CD14-positive monocyte (primary cell): ENCODE measurements around the gene OR51A7. TPM values are rescaled to one million over a fixed set of nuclear protein-coding genes. Genes with fewer than 3 reads are reported as not detected.

Source experiments
- DNase-seq, 3 donors: peaks; one replicate each; pipeline ENCODE4 v3.0.0-alpha.2; 2011 to 2022
- H2AFZ ChIP-seq: 2 replicates; pipeline ENCODE4 v1.6.0; 2012; ENCODE audit warnings: mild to moderate bottlenecking, low read depth, low read length, inconsistent platforms; ENCODE audit not compliant: insufficient read depth, poor library complexity, severe bottlenecking
- H3K27ac ChIP-seq, 2 donors: 1 replicate in 1 of 2; 2 replicates in 1 of 2; pipeline ENCODE4 v1.5.1; 2012 to 2013; ENCODE audit warnings: low read length in 2 of 2, control low read depth in 1 of 2, inconsistent platforms in 1 of 2, low read depth in 1 of 2, mild to moderate bottlenecking in 1 of 2
- H3K27me3 ChIP-seq, 2 donors: one replicate each; pipeline versions ENCODE4 v1.6.0 to v1.6.1; 2011 to 2013; ENCODE audit warnings: low read length in 2 of 2; ENCODE audit not compliant: control insufficient read depth in 2 of 2, insufficient read depth in 2 of 2
- H3K36me3 ChIP-seq, 2 donors: replicated peaks in 1 of 2; 1 replicate in 1 of 2; 2 replicates in 1 of 2; pipeline versions ENCODE4 v1.5.1 to v1.6.1; 2012 to 2013; ENCODE audit warnings: low read length in 2 of 2, control low read depth in 1 of 2, inconsistent platforms in 1 of 2, mild to moderate bottlenecking in 1 of 2; ENCODE audit not compliant: insufficient read depth in 2 of 2, control insufficient read depth in 1 of 2
- H3K4me1 ChIP-seq, 2 donors: 1 replicate in 1 of 2; 2 replicates in 1 of 2; pipeline versions ENCODE4 v1.5.1 to v1.6.1; 2012 to 2013; ENCODE audit warnings: low read length in 2 of 2, control low read depth in 1 of 2, inconsistent platforms in 1 of 2, mild to moderate bottlenecking in 1 of 2, moderate library complexity in 1 of 2; ENCODE audit not compliant: insufficient read depth in 2 of 2, control insufficient read depth in 1 of 2
- H3K4me2 ChIP-seq: replicated peaks from 2 replicates; pipeline ENCODE3; 2012; ENCODE audit warnings: low read length, moderate library complexity, mild to moderate bottlenecking; ENCODE audit not compliant: poor library complexity, severe bottlenecking; ENCODE audit errors: extremely low read depth
- H3K4me3 ChIP-seq, 3 experiments: fragments of 200-600 bp in 1 of 3; sonication (generic) in 1 of 3; replicated peaks in 1 of 3; 1 replicate in 2 of 3; 2 replicates in 1 of 3; pipeline ENCODE4 v1.5.1; 2011 to 2013; ENCODE audit warnings: low read length in 3 of 3, mild to moderate bottlenecking in 3 of 3, control low read depth in 2 of 3, low read depth in 2 of 3, inconsistent platforms in 1 of 3, moderate library complexity in 1 of 3
- H3K79me2 ChIP-seq: 2 replicates; pipeline ENCODE4 v1.6.0; 2012; ENCODE audit warnings: mild to moderate bottlenecking, control low read depth, inconsistent platforms, low read length, moderate library complexity; ENCODE audit not compliant: insufficient read depth
- H3K9ac ChIP-seq: 2 replicates; pipeline ENCODE4 v1.6.0; 2017; ENCODE audit warnings: low read length, mild to moderate bottlenecking; ENCODE audit not compliant: insufficient read depth, poor library complexity, severe bottlenecking
- H3K9me3 ChIP-seq, 2 donors: replicated peaks in 1 of 2; 1 replicate in 1 of 2; 2 replicates in 1 of 2; pipeline versions ENCODE4 v1.5.1 to v1.6.1; 2012 to 2013; ENCODE audit warnings: low read length in 2 of 2, control low read depth in 1 of 2; ENCODE audit not compliant: control insufficient read depth in 1 of 2, insufficient read depth in 1 of 2
- H4K20me1 ChIP-seq: 2 replicates; pipeline ENCODE4 v1.6.0; 2012; ENCODE audit warnings: mild to moderate bottlenecking, low read length, control low read depth, moderate library complexity; ENCODE audit not compliant: insufficient read depth
- H3K27ac Mint-ChIP-seq, 7 donors: one replicate each; pipeline ENCODE4 v1.8.0; 2020; ENCODE audit warnings: mild to moderate bottlenecking in 7 of 7, mixed read lengths in 7 of 7, moderate library complexity in 6 of 7, inconsistent platforms in 2 of 7
- H3K27me3 Mint-ChIP-seq, 3 donors: one replicate each; pipeline ENCODE4 v1.8.0; 2021 to 2022; ENCODE audit warnings: low read depth in 3 of 3, mild to moderate bottlenecking in 3 of 3, mixed read lengths in 3 of 3, moderate library complexity in 3 of 3, inconsistent platforms in 1 of 3
- H3K36me3 Mint-ChIP-seq, 2 donors: one replicate each; pipeline ENCODE4 v1.8.0; 2020; ENCODE audit warnings: mixed read lengths in 2 of 2, inconsistent platforms in 1 of 2, mild to moderate bottlenecking in 1 of 2
- H3K4me1 Mint-ChIP-seq: one replicate; pipeline ENCODE4 v1.8.0; 2020; ENCODE audit warnings: mild to moderate bottlenecking, mixed read lengths
- H3K4me3 Mint-ChIP-seq, 2 donors: one replicate each; pipeline ENCODE4 v1.8.0; 2020; ENCODE audit warnings: mild to moderate bottlenecking in 2 of 2, mixed read lengths in 2 of 2, moderate library complexity in 1 of 2
- H3K9me3 Mint-ChIP-seq, 7 donors: one replicate each; pipeline ENCODE4 v1.8.0; 2020 to 2022; ENCODE audit warnings: mixed read lengths in 7 of 7, mild to moderate bottlenecking in 6 of 7, moderate library complexity in 6 of 7, inconsistent platforms in 2 of 7
- WGBS: methylation state at CpG from one replicate; pipeline ENCODE4 v1.1.5; 2013; ENCODE audit warnings: missing lambda C conversion rate; ENCODE audit not compliant: insufficient coverage; 5-methylcytosine and 5-hydroxymethylcytosine counted together
- intact Hi-C, 2 donors: fragments of 100-400 bp; cut with micrococcal nuclease; formaldehyde crosslinking; loops; one replicate each; pipeline versions ENCODE4 v1.15.0 to v1.15.1; 2023
- polyA plus RNA-seq, 3 donors: library from polyadenylated mRNA; depleted of rRNA in 1 of 3; unstranded in 2 of 3; stranded (reverse) in 1 of 3; fragments of 300-500 nt in 2 of 3; fragments of >200 nt in 1 of 3; fragmentation: Illumina TruSeq in 2 of 3; gene quantifications; 1 replicate in 2 of 3; 2 replicates in 1 of 3; pipeline ENCODE4 v1.2.3, GENCODE V29; 2012 to 2021
- TF ChIP-seq, protein P1 (sequence below): fragments of 200-600 bp; IDR thresholded peaks from one replicate; pipeline ENCODE4 v1.8.0; 2022; ENCODE audit warnings: antibody characterized with exemption, mild to moderate bottlenecking

The OR51A7 gene
- polyA plus RNA-seq, 3 donors, result not detected

DNA sequence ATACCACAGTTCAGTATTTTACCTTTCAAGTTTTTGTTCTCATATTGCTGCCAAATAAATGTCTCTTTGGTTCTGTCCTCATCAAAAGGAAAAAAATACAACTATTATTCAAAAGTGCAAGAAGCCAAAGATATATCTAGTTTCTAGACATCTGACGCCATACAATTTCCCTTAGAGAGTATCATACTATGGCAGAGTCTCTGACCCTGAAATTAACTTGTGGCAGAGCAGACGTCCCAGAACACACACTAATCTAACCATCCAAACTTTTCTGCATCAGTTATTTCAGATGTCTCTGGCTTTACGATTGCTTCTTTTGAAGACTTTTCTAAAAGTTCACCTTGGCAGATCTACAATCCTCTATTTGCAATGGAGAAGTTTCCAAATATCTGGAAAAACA is 19.2 kb upstream of the OR51A7 start:
- peaks cover 0 to 3% (median 0%) of the 10 kb centered on the region in 3 donors for H3K27me3 Mint-ChIP-seq
- H3K4me1 Mint-ChIP-seq, result no peaks in the 10 kb centered on the region
- intact Hi-C loops, result no loop called here
- H3K4me2 ChIP-seq, result no peak overlapping the region
- TF ChIP-seq, protein P1, sequence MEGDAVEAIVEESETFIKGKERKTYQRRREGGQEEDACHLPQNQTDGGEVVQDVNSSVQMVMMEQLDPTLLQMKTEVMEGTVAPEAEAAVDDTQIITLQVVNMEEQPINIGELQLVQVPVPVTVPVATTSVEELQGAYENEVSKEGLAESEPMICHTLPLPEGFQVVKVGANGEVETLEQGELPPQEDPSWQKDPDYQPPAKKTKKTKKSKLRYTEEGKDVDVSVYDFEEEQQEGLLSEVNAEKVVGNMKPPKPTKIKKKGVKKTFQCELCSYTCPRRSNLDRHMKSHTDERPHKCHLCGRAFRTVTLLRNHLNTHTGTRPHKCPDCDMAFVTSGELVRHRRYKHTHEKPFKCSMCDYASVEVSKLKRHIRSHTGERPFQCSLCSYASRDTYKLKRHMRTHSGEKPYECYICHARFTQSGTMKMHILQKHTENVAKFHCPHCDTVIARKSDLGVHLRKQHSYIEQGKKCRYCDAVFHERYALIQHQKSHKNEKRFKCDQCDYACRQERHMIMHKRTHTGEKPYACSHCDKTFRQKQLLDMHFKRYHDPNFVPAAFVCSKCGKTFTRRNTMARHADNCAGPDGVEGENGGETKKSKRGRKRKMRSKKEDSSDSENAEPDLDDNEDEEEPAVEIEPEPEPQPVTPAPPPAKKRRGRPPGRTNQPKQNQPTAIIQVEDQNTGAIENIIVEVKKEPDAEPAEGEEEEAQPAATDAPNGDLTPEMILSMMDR, result no peak
- no peak overlapping the region for H3K4me3 ChIP-seq
- H3K9me3 ChIP-seq, result no peaks in the 10 kb centered on the region
- no peak overlapping the region for H2AFZ ChIP-seq
- H3K79me2 ChIP-seq, result no peaks in the 10 kb centered on the region
- H3K36me3 Mint-ChIP-seq, result no peaks in the 10 kb centered on the region
- H3K27me3 ChIP-seq, result no peaks in the 10 kb centered on the region
- no peaks in the 10 kb centered on the region for H3K36me3 ChIP-seq
- peaks cover 0 to 2% (median 0%) of the 10 kb centered on the region in 7 donors for H3K9me3 Mint-ChIP-seq
- no peaks in the 10 kb centered on the region for H3K4me1 ChIP-seq
- no peak for DNase-seq
- no peak overlapping the region for H3K27ac ChIP-seq
- no peak overlapping the region for H3K4me3 Mint-ChIP-seq
- H3K9ac ChIP-seq, result no peak overlapping the region
- no peak overlapping the region for H3K27ac Mint-ChIP-seq
- no peaks in the 10 kb centered on the region for H4K20me1 ChIP-seq
- no CpG with 5 or more reads among the region's 3 CpGs for WGBS

DNA sequence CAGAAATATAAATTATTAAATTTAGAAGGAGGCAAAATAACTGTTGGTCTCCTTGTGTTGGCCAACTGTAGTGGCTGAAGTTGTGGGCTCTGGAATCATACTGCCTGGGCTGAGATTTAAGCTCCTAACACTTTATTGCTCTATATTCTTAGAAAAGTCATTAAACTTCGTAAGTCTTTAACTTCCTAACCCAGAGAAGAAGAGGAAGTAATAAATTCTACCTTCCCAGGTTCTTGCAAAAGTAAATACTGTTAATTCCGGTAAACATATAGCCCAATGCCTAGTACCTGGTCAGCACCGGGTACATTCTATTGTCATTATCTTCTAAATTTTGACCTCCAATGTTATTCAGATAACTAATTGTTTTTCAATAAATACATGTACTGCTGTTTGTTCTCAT is 17.4 kb upstream of the OR51A7 start:
- no CpG with 5 or more reads among the region's 3 CpGs for WGBS
- Mint-ChIP-seq H3K27ac (no peak overlapping the region), H3K9me3 (peaks cover 0 to 2% (median 0%) of the 10 kb centered on the region in 7 donors), H3K4me1 (no peaks in the 10 kb centered on the region), H3K36me3 (no peaks in the 10 kb centered on the region), H3K4me3 (no peak overlapping the region), H3K27me3 (no peaks in the 10 kb centered on the region)
- Histone ChIP-seq H4K20me1 (no peaks in the 10 kb centered on the region), H3K4me2 (no peak overlapping the region), H3K36me3 (no peaks in the 10 kb centered on the region), H3K9ac (no peak overlapping the region), H3K4me1 (no peaks in the 10 kb centered on the region), H3K27me3 (no peaks in the 10 kb centered on the region), H3K9me3 (no peaks in the 10 kb centered on the region), H3K27ac (no peak overlapping the region), H3K79me2 (no peaks in the 10 kb centered on the region), H3K4me3 (no peak overlapping the region), H2AFZ (no peak overlapping the region)
- no peak for DNase-seq
- intact Hi-C loops, result no loop called here
- TF ChIP-seq, protein P1, result no peak
